Embryonic facial prominence (tissue), 1 donor: ENCODE results near the gene POM121C.
"Not testable (repeated sequence)": the region's sequence is repeated elsewhere in the genome, so short reads cannot be mapped to it uniquely, and the experiment has no call there.

Experiments
- DNase-seq: peaks from one replicate; pipeline ENCODE4 v3.0.0-alpha.2; 2016; ENCODE audit errors: extremely low spot score

Gene POM121C

DNA sequence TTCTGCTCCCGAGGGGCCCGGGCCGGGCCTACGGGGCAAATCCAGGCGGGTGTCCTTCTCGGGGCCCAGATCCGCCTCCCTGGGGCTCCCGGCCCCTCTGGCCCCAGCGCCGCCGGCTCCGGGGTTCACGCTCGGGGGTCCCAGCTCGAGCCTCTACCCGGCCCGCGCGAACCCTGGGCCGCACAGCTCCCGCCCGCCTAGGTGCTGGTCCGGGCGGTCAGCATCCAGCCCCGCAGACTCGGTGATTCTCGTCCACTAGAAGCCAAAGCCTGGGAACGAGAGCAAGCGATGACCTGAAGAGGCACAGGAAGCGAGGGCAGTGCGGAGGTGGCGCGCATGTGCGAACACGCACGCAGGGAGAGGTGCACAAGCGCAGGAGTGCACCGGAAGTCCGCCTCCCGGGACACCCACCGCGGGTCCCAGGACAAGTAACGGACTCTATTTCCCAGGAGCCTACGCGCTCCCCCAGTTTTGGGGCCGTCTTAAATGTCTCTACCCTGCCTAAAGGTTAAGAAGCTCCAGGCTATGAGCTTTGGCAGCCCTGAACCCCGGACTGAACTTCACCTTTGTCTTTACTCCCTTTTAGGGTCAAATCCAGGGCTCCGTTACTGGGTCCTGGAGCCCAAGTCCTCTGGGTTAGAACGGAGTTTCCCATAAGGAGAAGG, at the start of gene POM121C:
Gene POM121C, minus strand, starts transcription at position 321 of the 665 bp plus-strand sequence. CDS start 44,803 bp downstream, outside the sequence.
- peak; percentile 79 for DNase-seq

DNA sequence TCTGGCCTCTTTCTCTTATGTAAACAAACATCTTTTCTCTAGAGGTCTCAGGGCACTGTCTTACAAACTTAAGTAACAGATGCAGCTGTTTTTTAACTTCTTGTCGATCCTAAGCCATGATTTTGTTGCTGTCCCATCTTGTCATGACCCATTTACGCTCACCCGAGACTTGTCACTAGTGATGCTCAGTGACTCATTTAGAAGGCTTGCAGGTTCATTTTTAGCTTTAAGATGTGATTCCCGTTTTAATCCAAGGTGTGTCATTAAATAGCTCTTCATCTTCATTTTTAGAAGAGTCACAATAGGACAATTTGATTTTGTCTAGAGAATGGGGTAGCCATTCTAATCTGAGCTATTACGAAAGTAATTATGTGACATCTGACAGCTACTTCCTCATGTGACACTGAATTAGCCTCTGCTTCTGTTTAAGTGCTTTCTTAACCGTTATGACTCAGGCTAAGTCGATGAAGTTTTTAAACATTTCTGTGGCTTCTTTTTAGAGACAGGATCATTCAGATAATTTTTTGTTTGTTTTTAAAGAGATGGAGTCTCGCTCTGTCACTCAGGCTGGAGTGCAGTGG, 48.7 kb upstream of the POM121C start:
- no peak for DNase-seq

DNA sequence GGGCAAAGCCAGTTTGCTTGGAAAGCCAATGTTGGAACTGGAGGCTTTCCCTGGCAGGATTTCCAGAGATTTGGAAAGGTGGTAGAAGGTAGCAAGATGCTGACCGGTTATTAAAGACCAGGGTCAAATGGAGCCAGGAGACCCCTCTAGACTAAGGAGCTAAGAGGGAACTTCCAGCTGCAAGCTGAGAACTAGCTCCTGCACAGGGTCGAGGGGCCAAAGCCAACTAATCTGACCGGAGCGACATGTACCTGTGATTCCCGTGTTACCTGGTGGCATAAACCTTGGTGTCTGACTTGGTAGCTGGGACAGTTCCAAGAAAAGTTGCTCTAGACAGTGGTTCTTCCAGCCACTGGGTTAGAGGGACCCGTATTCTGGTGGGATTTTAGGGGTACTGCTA, 47.8 kb upstream of the POM121C start:
- no peak for DNase-seq

DNA sequence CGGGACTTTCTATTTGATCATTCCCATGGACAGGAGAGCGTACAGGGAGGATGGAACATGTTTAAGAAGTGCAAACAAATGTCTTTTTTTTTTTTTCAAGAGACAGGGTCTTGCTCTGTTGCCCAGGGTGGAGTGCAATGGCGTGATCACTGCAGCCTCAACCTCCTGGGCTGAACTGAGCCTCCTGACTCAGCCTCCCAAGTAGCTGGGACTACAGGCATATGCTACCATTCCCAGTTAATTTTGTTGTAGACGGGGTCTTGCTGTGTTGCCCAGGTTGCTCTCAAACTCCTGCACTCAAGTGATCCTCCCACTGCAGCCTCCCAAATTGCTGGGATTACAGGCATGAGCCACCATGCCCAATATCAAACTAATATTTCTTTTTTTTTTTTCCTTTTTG, 46.5 kb upstream of the POM121C start:
- no peak for DNase-seq

DNA sequence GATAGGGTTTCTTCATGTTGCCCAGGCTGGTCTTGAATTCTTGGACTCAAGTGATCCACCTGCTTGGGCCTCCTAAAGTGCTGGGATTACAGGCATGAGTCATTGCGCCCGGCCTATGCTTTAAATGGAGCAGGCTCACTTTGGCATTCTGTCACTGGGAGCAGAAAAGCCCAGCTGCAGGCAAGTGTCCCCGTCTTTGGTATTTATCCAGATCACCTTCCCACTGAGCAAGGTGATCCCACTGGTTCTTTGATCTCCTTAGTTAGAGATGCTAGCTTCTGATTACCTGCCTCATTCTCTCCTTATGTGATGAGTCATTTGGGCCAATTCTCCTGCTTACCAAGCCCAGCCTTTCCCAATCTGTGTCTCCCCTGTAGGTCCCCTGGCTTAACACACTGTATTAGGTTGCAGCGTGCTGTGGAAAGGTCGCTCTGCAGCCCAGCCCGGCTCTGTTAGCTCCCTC, 45.3 kb upstream of the POM121C start:
- no peak for DNase-seq

DNA sequence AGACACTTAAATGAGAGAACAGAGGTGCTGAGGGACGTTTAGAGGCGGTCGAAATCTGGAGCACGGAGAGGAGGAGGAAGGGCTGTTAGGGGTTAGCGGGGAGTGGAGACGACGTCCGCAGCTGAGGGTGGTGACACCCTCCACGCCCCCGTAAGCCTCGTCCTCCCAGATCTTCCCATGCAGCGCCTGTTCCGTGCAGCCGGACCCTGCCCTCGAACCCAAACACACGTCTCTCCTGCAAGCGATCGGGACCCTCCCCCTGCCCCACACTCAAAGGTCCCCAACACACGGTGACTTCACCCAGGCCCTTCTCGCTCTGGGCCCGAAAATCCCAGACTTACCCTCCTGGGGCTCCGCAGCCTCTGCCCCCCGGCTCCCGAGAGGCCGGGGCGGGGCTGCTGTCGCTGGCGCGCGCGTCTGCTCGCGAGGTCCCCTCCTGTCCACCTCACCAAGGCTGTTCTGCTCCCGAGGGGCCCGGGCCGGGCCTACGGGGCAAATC, 41.2 kb upstream of the POM121C start:
- DNase-seq, result not testable (repeated sequence)

DNA sequence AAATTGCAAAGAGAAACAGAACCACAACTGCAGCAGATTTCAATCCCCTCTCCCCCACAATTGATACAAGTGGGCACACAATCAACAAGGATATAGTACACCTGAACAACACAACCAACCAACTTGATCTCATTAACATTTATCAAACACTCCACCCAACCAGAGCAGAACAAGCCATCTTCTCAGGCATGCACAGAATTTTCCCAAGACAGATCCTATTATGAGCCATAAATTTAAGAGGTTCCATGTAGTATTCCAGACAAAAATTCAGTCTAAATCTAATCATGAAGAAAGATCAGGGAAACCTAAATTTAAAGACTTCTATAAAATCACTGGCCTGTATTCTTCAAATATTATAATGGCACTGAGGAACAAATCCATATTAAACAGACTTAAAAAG, 35.6 kb upstream of the POM121C start:
- not testable (repeated sequence) for DNase-seq

DNA sequence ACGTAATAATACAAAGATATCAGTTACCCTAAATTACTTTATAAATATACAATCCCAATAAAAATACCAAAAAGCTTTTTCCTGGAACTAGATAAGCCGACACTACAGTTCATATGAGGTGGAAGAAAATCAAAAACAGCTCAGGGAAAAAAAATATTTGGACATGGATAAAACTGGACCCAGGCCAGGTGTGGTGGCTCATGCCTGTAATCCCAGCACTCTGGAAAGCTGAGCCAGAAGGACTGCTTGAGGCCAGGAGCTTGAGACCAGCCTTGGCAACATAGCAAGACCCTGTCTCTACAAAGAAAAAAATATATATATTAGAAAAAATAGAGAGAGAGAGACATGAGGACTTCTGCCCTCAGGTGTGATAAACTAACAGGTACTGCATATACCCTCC, 32.7 kb upstream of the POM121C start:
- DNase-seq, result not testable (repeated sequence)

DNA sequence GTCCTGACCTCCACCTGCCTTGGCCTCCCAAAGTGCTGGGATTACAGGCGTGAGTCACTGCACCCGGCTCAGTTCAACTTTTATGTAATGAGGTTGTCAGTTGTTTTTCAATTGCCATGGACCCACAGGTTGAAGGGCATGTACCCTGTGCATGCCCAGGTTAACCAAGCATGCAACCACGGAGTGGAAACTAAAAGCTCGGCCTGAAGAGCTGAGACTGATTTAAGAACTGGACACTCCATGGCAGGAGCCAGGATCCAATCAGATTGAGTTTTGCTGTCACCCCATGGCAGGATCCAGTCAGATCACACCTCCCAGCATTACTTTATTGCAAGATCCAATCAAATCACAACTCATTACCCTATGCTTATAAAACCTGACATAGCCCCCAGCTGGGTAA, 22.9 kb upstream of the POM121C start:
- not testable (repeated sequence) for DNase-seq

DNA sequence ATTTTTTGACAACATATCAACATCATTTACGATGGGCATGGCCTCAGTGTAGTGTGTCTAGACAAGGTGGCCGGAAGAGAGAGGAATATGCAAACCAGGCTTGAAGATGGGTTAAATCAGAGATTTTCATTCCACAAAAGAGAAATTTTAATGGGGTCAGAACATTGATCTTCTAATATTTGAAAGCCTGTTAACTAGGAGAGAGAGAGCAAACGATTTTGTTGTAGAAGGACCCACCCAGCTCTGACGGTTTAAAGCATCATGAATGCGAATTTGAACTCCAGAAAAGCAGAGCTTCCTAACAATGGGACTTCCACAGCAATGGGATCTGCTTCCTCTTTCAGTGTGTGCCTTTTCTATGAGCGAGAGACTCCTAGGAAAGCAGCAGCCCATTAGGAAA, 5.9 kb upstream of the POM121C start, which contains the start of gene SPDYE5:
Gene SPDYE5, plus strand, starts transcription at position 301 of the 400 bp plus-strand sequence. CDS start 1,728 bp downstream, outside the sequence.
- DNase-seq, result not testable (repeated sequence)

DNA sequence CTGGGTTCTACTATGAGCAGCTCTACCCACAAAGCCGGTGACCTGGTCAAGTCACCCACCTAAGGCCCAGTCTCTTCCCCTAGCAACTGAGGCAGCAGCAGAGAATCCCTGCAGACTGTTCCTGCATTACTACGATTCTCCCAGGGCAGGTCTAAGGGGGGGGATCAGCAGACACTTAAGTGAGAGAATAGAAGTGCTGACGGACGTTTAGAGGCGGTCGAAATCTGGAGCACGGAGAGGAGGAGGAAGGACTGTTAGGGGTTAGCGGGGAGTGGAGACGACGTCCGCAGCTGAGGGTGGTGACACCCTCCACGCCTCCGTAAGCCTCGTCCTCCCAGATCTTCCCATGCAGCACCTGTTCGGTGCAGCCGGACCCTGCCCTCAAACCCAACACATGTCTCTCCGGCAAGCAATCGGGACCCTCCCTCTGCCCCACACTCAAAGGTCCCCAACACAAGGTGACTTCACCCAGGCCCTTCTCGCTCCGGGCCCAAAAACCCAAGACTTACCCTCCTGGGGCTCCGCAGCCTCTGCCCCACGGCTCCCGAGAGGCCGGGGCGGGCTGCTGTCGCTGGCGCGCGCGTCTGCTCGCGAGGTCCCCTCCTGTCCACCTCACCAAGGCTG, 632 bp downstream of the POM121C start:
- not testable (repeated sequence) for DNase-seq

DNA sequence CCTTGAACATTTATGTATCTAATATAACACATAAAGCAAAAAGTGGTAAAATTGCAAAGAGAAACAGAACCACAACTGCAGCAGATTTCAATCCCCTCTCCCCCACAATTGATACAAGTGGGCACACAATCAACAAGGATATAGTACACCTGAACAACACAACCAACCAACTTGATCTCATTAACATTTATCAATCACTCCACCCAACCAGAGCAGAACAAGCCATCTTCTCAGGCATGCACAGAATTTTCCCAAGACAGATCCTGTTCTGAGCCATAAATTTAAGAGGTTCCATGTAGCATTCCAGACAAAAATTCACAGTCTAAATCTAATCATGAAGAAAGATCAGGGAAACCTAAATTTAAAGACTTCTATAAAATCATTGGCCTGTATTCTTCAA, 5.8 kb downstream of the POM121C start:
- DNase-seq, result not testable (repeated sequence)

DNA sequence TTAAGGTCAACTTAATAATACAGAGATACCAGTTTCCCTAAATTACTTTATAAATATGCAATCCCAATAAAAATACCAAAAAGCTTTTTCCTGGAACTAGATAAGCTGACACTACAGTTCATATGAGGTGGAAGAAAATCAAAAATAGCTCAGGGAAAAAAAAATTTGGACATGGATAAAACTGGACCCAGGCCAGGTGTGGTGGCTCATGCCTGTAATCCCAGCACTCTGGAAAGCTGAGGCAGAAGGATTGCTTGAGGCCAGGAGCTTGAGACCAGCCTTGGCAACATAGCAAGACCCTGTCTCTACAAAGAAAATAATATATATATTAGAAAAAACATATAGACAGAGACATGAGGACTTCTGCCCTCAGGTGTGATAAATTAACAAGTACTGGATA, 8.6 kb downstream of the POM121C start:
- DNase-seq, result not testable (repeated sequence)

DNA sequence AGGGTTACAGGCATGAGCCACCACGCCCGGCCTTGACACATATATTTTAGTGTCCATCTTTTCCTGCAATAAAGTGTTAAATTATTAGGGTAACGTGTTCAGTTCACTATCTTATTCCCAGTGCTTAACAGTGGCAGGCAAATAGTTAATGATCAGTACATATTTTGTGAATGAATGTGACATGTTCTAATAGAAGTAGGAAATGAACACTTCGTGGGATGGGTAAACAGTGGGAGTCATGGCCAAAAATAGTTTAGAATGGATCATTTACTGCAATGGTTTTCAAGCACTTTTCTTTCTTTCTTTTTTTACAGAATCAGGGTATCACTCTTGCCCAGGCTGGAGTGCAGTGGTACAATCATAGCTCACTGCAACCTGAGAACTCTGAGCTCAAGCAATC, 15.9 kb downstream of the POM121C start:
- not testable (repeated sequence) for DNase-seq

DNA sequence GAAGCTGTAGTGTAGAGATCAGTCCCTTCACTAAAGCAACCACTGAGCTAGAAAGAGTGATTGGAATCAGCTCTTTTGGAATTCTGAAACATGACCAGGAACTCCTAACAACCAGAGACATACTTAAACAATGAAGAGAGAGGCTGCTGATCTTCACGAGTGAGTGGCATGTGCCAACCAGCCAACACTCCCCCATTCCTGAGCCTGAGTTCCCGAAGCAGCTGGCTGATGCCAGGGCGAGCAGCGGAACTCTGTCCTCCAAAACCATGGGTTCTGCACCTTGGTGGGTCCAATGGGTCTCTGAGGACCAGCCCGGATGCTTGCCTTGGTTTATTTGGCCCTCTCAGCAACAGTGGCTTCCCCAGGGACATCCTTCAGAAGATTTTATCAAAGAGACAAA, 25.6 kb downstream of the POM121C start:
- DNase-seq, result not testable (repeated sequence)

DNA sequence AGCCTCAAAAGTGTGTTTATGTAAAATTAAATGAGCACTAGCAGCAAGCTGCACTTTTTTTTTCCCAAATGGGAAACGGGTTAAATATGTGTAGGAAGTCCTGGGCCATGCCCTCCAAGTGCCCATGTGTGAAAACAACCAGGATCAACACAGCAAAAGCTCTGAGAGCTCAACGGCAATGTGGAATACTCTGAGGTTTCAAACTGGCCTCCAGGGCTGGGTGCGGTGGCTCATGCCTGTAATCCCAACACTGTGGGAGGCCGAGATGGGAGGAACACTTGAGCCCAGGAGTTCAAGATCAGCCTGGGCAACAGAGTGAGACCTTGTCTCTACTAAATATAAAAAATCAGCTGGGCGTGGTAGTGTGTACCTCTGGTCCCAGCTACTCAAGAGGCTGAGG, 28.1 kb downstream of the POM121C start:
- not testable (repeated sequence) for DNase-seq

DNA sequence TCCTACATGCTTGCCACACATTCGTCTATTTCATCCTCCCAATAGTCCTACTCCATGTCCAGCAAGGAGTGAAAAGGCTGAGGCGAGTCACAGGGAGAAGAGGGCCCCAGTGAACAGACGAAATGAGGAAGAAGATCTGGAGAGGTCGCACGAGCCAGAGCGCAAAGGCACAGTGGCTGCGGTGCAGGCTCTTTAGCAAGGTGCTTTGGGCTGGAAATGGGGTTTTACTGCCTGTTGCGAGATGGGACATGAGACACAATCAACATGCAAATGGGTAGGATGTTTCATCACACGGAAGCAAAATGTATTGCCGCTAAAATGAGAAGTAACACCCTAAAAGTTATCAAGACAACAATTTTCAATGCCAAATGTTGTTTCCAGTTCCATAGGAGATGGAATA, 29.7 kb downstream of the POM121C start:
- not testable (repeated sequence) for DNase-seq

DNA sequence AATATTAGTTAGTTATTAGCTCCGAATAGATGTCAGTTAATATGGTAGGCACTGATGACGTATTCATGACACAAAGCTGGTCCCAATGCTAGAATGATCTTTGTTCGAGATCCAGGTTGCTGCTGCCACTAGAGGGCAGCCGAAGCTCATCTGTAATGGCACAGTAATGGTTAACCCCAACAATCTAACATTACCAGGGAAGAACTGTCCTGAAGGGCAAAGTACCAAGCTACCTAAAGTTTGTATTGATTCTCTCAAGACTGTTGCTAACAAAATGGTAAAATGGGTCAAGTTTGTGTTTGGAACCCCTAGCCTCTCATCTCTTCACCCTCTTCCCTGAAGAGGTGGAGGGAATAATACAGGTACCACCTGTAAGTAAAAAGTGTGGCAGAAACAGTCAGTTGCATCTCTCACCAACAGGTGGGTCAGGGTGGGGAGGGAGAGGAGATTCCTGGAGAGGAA, 33.6 kb downstream of the POM121C start:
- DNase-seq, result not testable (repeated sequence)

DNA sequence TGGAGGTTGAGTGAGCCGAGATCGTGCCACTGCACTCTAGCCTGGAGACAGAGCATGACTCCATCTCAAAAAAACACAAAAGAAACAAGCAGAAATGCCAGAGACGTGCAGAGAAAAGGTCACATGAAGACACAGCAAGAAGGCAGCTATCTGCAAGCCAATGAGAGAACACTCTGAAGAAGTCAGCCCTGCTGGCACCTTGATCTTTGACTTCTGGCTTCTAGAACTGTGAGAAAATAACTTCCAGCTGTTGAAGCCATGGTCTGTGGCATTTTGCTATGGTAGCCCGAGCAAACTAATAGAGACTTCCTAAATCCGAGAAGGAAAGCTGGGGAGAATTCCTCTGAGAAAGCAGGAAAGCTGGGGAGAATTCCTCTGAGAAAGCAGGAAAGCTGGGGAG, 36.2 kb downstream of the POM121C start:
- DNase-seq, result not testable (repeated sequence)

DNA sequence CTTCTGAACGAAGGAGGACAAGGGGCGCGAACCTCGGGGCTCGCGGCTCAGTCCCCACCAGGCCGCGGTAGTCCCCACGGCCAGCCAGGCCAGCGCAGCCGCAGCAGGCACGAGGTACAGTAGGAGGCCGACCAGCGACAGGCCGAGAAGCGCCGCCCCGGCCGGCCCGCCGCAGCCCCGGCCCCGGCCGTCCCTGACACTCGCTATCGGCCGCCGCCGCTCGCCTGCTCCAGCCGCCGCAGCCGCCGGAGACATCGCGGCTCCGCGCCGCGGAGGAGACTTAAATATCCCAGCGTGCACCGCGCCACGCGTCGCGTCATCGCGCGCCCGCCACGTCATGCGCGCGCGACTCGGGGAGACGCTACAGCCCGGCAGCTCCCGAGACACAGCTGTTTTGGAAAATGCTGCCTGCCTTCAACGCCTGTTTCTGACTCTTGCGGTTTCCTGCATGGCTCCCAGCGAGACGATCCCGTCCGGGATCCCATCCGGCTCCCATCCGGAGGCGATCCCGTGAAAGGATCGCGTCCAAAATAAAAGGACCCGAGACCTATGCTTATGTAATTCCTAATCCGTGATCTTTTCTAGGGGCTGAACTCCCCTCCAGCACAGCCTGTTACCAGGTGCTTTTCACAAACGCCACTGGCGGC, 43.5 kb downstream of the POM121C start:
- not testable (repeated sequence) for DNase-seq

DNA sequence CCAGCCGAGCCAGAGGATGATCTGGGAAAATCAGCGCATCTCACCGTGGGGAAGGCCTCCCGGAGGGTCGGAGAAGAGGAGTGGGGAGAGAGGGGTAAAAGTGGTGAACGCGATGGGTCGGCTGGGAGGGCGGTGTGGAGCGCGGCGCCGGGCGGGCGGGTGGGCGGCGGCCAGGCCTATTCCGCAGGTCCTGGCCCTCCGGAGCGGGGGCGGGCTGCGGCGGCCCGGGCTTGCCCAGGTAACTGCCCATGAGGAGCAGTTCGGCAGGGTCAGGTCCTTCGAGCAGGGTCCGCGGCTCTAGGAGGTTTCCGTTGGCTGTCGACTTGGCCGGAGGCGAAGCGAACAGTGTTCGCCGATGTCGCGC, 44.0 kb downstream of the POM121C start:
- DNase-seq, result not testable (repeated sequence)

DNA sequence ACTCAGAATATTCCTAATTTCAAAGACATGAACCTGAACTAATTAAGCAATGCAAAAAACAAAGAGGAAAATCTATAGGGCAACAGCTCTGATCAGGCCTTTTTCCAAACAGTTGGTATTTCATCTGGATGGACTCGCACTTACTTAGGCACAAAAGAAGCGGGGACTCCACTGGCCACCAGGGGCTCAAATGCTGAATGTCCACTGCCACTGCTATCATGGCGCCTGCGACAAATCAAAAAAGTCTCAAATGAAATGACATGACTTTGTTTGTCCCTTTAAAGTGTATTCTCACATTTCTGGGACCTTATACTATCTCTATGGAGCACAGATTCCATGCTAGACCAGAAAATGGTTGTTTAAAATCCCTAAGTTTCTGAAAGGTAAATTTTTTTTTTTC, 47.1 kb downstream of the POM121C start:
- DNase-seq, result not testable (repeated sequence)
